Measurements from ENCODE around the gene NMD3.

NMD3 gene

DNA sequence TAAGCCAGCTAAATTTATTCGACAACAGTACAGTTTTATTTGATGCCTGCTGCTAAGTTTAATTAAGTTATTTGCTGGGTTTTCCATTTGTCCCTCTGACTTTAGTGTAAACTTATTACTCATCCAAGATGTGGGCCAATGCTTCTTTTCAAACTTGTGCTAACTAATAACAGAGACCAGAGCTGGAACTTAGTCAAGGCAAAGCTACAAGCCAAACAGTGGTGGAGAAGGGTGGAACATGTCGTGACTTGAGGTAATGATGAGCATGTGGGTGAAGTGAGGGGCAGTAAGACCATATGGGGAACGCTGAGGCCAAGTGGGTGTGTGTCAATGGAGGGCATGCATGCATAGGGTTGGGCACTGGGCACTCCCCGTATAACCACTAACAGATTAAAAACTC lies 63.9 kb downstream of the NMD3 start:
- peak; percentile 20 for DNase-seq (ENCODE audit: low read depth)

DNA sequence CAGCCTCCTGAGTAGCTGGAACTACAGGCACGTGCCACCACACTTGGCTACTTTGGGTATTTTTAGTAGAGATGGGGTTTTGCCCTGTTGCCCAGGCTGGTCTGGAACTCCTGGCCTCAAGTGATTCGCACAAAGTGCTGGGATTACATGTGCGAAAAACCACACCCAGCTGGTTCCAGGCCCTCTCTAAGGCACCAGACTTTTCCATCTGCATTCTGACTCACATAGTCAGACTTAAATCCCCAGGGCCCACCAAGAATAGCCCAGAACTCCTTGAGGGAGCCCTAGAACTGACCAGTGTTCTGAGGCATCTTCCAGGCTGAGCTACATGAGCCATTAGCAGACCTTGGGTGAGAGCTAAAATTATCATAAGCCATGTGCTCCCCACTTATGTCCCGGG lies 68.1 kb downstream of the NMD3 start:
- DNase-seq (ENCODE audit: low read depth), result no peak

GRCh38 chr3:161291191-161291901 lies 70.2 kb downstream of the NMD3 start:
- no peak for DNase-seq (ENCODE audit: low read depth)

DNA sequence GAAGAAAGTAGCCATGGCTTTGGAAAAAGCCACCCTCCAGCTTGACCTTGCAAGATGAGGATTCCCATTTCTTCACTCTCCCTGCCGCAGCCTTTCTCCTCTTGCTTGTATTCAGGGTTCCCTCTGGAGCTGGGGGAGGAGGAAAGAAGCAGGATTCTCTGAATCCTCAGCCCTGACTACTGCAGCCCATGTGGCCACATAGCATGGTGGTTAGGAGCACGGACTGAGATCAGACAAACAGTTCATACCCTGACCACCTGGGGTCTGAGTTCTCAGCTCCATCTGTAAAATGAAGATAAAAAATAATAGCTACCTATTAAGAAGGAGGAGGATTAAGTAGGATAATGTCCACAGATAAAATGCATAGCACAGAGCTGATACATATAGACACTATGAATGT lies 72.3 kb downstream of the NMD3 start:
- no peak for DNase-seq (ENCODE audit: low read depth)

GRCh38 chr3:161295325-161295724 lies 74.2 kb downstream of the NMD3 start:
- DNase-seq (ENCODE audit: low read depth), result peak; percentile 28

- DNase-seq (ENCODE audit: low read depth), result no peak
These were observed 75.7 kb downstream of the NMD3 start for GRCh38 chr3:161296814-161297213.

All from EH (cell line).